ENCODE data around the gene RBM33. TPM values are rescaled to one million over a fixed set of nuclear protein-coding genes. Genes with fewer than 3 reads are reported as not detected.

The RBM33 gene
- polyA plus RNA-seq, 1 donor (not counting 4 experiments of a cell fraction or from before 2014, with no cell fraction given) = 8.9 TPM

DNA sequence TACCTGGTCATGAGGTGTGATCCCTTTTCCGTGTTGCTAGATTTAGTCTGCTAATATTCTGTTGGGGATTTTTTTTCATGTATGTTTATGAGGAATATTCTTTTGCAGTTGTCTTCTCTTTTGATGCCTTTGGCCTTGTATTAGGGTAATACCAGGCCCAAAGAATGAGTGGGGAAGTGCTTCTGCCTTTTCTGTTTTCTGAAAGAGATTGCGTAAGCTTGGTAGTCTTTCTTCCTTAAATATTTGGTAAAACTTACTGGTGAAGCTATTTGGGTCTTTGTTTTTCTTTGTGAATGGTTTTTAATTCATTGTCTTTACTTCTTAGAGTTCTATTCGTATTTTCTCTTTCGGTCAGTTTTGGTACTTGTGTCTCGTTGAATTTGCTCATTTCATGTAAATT, 116.7 kb downstream of the RBM33 start:
- no peak for FAIRE-seq
- H3K9me3 ChIP-seq (ENCODE audit: control insufficient read depth, low read depth, low read length) = no peaks in the 10 kb centered on the region
- TF ChIP-seq, protein P1, sequence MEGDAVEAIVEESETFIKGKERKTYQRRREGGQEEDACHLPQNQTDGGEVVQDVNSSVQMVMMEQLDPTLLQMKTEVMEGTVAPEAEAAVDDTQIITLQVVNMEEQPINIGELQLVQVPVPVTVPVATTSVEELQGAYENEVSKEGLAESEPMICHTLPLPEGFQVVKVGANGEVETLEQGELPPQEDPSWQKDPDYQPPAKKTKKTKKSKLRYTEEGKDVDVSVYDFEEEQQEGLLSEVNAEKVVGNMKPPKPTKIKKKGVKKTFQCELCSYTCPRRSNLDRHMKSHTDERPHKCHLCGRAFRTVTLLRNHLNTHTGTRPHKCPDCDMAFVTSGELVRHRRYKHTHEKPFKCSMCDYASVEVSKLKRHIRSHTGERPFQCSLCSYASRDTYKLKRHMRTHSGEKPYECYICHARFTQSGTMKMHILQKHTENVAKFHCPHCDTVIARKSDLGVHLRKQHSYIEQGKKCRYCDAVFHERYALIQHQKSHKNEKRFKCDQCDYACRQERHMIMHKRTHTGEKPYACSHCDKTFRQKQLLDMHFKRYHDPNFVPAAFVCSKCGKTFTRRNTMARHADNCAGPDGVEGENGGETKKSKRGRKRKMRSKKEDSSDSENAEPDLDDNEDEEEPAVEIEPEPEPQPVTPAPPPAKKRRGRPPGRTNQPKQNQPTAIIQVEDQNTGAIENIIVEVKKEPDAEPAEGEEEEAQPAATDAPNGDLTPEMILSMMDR (optimal IDR thresholded peaks at IDR 0.05 in 1 of 3, IDR thresholded peaks at IDR 0.05 in 1 of 3, conservative IDR thresholded peaks at IDR 0.05 in 1 of 3; ENCODE audit: extremely low read depth in 1 of 3, insufficient read depth in 2 of 3, low read length in 3 of 3) = no peak
- no peak for TF ChIP-seq EZH2 (IDR thresholded peaks at IDR 0.05; ENCODE audit: low read length)
- H3K9ac ChIP-seq (ENCODE audit: control insufficient read depth, extremely low read depth, insufficient read depth, low read length) = no peak overlapping the region
- H3K27ac ChIP-seq (ENCODE audit: control insufficient read depth, insufficient read depth, low read length) = no peak overlapping the region
- H3K79me2 ChIP-seq (ENCODE audit: control insufficient read depth, insufficient read depth, low read length) = peaks cover 51% of the 10 kb centered on the region
- peaks cover 3% of the 10 kb centered on the region for H3K9me1 ChIP-seq (ENCODE audit: control insufficient read depth, extremely low read depth, insufficient read depth, low read length)
- H3K4me2 ChIP-seq (ENCODE audit: control insufficient read depth, extremely low read depth, insufficient read depth, low read depth, low read length) = no peak overlapping the region
- no peak for DNase-seq (ENCODE audit: low read depth, low spot score)
- peaks cover 4% of the 10 kb centered on the region for H4K20me1 ChIP-seq (ENCODE audit: control insufficient read depth, extremely low read depth, insufficient read depth, low read length)
- no peak overlapping the region for H3K4me3 ChIP-seq (ENCODE audit: control insufficient read depth in 2 of 3, extremely low read depth in 1 of 3, insufficient read depth in 2 of 3, low read depth in 1 of 3, low read length in 3 of 3)
- H3K4me1 ChIP-seq (ENCODE audit: control insufficient read depth, extremely low read depth, insufficient read depth, low read length) = no peaks in the 10 kb centered on the region
- peaks cover 13 to 26% of the 10 kb centered on the region in 2 experiments for H3K36me3 ChIP-seq (ENCODE audit: control insufficient read depth in 2 of 2, extremely low read depth in 1 of 2, insufficient read depth in 2 of 2, low read length in 2 of 2)
- no peaks in the 10 kb centered on the region for H3K27me3 ChIP-seq (ENCODE audit: control insufficient read depth, extremely low read depth, insufficient read depth, low read length)
- dilution Hi-C loops (cut with MboI; ENCODE audit: extremely low pct_ligation_motif_present, low sequenced_read_pairs) = no loop called here
- no peak overlapping the region for H2AFZ ChIP-seq (ENCODE audit: control insufficient read depth, low read length)

DNA sequence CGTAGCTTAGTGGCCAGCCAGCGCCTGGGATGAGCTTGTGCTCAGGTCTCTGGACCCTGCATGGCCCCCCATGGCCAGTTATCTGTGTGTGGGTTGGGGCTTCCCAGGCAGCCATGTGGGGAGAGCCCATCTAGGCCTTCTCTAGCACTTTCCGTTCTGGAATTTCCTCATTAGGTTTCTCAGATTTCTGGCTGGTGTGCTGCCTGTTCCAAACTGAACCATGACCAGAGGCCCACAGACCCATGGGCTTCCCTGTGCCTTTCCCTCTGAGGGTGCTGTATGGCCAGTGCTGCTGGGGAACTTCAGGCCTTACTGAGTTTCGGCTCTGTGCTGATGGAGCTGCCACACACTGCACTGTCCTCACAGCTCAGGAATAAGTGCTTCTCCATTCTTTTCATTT, 117.6 kb downstream of the RBM33 start:
- dilution Hi-C loops (cut with MboI; ENCODE audit: extremely low pct_ligation_motif_present, low sequenced_read_pairs) = no loop called here
- Histone ChIP-seq H3K9me3 (ENCODE audit: control insufficient read depth, low read depth, low read length) (no peaks in the 10 kb centered on the region), H3K4me1 (ENCODE audit: control insufficient read depth, extremely low read depth, insufficient read depth, low read length) (no peaks in the 10 kb centered on the region), H3K4me2 (ENCODE audit: control insufficient read depth, extremely low read depth, insufficient read depth, low read depth, low read length) (no peak overlapping the region), H4K20me1 (ENCODE audit: control insufficient read depth, extremely low read depth, insufficient read depth, low read length) (no peaks in the 10 kb centered on the region), H3K9ac (ENCODE audit: control insufficient read depth, extremely low read depth, insufficient read depth, low read length) (no peak overlapping the region), H3K27ac (ENCODE audit: control insufficient read depth, insufficient read depth, low read length) (no peak overlapping the region), H2AFZ (ENCODE audit: control insufficient read depth, low read length) (no peak overlapping the region), H3K79me2 (ENCODE audit: control insufficient read depth, insufficient read depth, low read length) (peaks cover 43% of the 10 kb centered on the region), H3K27me3 (ENCODE audit: control insufficient read depth, extremely low read depth, insufficient read depth, low read length) (no peaks in the 10 kb centered on the region), H3K36me3 (ENCODE audit: control insufficient read depth in 2 of 2, extremely low read depth in 1 of 2, insufficient read depth in 2 of 2, low read length in 2 of 2) (peaks cover 14 to 28% of the 10 kb centered on the region in 2 experiments), H3K4me3 (ENCODE audit: control insufficient read depth in 2 of 3, extremely low read depth in 1 of 3, insufficient read depth in 2 of 3, low read depth in 1 of 3, low read length in 3 of 3) (no peak overlapping the region), H3K9me1 (ENCODE audit: control insufficient read depth, extremely low read depth, insufficient read depth, low read length) (peaks cover 3% of the 10 kb centered on the region)
- TF ChIP-seq EZH2 (IDR thresholded peaks at IDR 0.05; ENCODE audit: low read length) = no peak
- TF ChIP-seq, protein P1 (optimal IDR thresholded peaks at IDR 0.05 in 1 of 3, IDR thresholded peaks at IDR 0.05 in 1 of 3, conservative IDR thresholded peaks at IDR 0.05 in 1 of 3; ENCODE audit: extremely low read depth in 1 of 3, insufficient read depth in 2 of 3, low read length in 3 of 3) = no peak
- FAIRE-seq = no peak
- DNase-seq (ENCODE audit: low read depth, low spot score) = no peak
